Colonic mucosa (tissue), 4 donors: Measurements from ENCODE around the gene PCNX2. TPM values are rescaled to one million over a fixed set of nuclear protein-coding genes. Genes with fewer than 3 reads are reported as not detected.
"Not testable (repeated sequence)": the region's sequence is repeated elsewhere in the genome, so short reads cannot be mapped to it uniquely, and the experiment has no call there.

Source experiments
- DNase-seq: peaks from one replicate; pipeline ENCODE4 v3.0.0-alpha.2; 2020
- H3K27ac ChIP-seq: fragments of 200-600 bp; one replicate; pipeline ENCODE4 v1.8.0; 2021
- H3K27me3 ChIP-seq: fragments of 200-600 bp; one replicate; pipeline ENCODE4 v1.8.0; 2021
- H3K36me3 ChIP-seq: fragments of 200-600 bp; one replicate; pipeline ENCODE4 v1.8.0; 2021
- H3K4me1 ChIP-seq: fragments of 200-600 bp; one replicate; pipeline ENCODE4 v1.8.0; 2021; ENCODE audit warnings: mild to moderate bottlenecking
- H3K4me3 ChIP-seq: fragments of 200-600 bp; one replicate; pipeline ENCODE4 v1.8.0; 2021
- H3K9ac ChIP-seq, 2 donors: one replicate each; pipeline ENCODE4 v1.7.0; 2013; ENCODE audit warnings: control low read depth in 2 of 2, low read depth in 2 of 2, low read length in 2 of 2
- H3K9me3 ChIP-seq: fragments of 200-600 bp; one replicate; pipeline ENCODE4 v1.8.0; 2021
- intact Hi-C: fragments of 100-400 bp; cut with DNase I; formaldehyde crosslinking; loops from one replicate; pipeline ENCODE4 v1.14.1; 2022
- total RNA-seq, 2 donors: library from RNA; stranded (reverse); fragmentation: NEBNext Ultra II Directional in 1 of 2; extraction: Animal tissue kit (Norgen Biotek cat#: 25700) in 1 of 2; gene quantifications; one replicate each; pipeline ENCODE4 v1.2.1, GENCODE V29; 2021
- TF ChIP-seq, protein P1 (sequence below): fragments of 200-600 bp; IDR thresholded peaks from one replicate; pipeline ENCODE4 v1.8.0; 2022; ENCODE audit warnings: antibody characterized with exemption, mild to moderate bottlenecking
- donor health status: healthy.
- donor health status: DM: no; HTN: no; CAD: no.
- donor health status: DM: no; HTN: no; CAD: no.

The PCNX2 gene
- total RNA-seq, 2 donors from 2014 or later = 5.4 to 6.7 TPM

DNA sequence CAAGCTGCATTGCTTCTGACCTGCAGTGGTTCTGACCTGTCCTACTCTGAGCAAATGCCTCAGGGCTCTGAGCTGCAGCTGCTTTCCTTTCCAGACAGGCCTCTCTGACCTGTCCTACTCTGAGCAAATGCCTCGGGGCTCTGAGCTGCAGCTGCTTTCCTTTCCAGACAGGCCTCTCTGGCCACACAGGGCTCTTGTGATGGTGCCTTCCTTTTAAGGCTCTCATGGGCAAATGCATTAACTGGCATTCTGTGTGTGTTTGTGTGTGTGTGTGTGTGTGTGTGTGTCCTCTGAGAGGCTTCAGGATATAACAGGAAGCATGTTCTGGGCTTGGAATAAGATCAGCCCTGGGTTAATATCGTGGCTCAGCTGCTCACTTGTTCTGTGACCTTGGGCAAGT is 213.8 kb downstream of the PCNX2 start:
- H3K36me3 ChIP-seq = no peaks in the 10 kb centered on the region
- H3K27me3 ChIP-seq = no peaks in the 10 kb centered on the region
- no peaks in the 10 kb centered on the region for H3K9me3 ChIP-seq
- no peak overlapping the region for H3K27ac ChIP-seq
- H3K4me3 ChIP-seq = no peak overlapping the region
- intact Hi-C loops = no loop called here
- H3K4me1 ChIP-seq = no peaks in the 10 kb centered on the region
- no peak overlapping the region for H3K9ac ChIP-seq
- DNase-seq = no peak
- TF ChIP-seq, protein P1, sequence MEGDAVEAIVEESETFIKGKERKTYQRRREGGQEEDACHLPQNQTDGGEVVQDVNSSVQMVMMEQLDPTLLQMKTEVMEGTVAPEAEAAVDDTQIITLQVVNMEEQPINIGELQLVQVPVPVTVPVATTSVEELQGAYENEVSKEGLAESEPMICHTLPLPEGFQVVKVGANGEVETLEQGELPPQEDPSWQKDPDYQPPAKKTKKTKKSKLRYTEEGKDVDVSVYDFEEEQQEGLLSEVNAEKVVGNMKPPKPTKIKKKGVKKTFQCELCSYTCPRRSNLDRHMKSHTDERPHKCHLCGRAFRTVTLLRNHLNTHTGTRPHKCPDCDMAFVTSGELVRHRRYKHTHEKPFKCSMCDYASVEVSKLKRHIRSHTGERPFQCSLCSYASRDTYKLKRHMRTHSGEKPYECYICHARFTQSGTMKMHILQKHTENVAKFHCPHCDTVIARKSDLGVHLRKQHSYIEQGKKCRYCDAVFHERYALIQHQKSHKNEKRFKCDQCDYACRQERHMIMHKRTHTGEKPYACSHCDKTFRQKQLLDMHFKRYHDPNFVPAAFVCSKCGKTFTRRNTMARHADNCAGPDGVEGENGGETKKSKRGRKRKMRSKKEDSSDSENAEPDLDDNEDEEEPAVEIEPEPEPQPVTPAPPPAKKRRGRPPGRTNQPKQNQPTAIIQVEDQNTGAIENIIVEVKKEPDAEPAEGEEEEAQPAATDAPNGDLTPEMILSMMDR = no peak

DNA sequence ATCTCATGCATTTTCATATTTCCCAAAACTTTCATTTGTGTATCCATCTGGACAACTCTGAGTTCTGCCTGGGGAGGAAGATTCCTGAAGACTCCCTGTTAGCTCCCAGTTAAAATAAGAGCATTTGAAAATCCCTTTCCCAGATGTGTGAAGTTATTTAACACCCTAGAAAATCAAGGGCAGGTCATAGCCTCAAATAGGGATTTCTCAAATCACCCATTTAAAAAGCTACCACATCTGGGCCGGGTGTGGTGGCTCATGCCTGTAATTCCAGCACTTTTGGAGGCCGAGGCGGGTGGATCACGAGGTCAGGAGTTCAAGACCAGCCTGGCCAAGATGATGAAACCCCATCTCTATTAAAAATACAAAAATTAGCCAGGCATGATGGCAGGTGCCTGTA is 214.7 kb downstream of the PCNX2 start:
- H3K36me3 ChIP-seq, intact Hi-C loops, H3K9ac ChIP-seq, H3K9me3 ChIP-seq, H3K4me3 ChIP-seq, H3K27ac ChIP-seq, H3K4me1 ChIP-seq, DNase-seq, H3K27me3 ChIP-seq: not testable (repeated sequence)

DNA sequence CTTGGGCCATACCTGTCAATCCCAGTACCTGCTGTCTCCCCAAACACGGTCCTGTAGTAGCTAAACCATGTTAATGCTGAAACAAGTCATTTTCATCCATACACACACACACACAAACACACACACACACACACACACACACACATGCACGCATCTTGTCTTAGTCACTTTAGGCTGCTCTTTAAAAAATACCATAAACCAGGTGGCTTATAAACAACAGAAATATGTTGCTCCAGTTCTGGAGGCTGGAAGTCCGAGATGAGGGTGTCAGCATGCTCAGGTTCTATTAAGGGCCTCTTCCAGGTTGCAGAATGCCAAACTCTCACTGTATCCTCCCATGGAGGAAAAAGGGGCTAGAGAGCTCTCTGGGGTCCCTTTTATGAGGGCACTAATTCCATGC is 215.2 kb downstream of the PCNX2 start:
- no peak overlapping the region for H3K4me3 ChIP-seq
- H3K36me3 ChIP-seq = no peaks in the 10 kb centered on the region
- no peaks in the 10 kb centered on the region for H3K4me1 ChIP-seq
- no peaks in the 10 kb centered on the region for H3K27me3 ChIP-seq
- H3K9ac ChIP-seq = no peak overlapping the region
- DNase-seq = no peak
- TF ChIP-seq, protein P1 = no peak
- H3K9me3 ChIP-seq = no peaks in the 10 kb centered on the region
- H3K27ac ChIP-seq = no peak overlapping the region
- intact Hi-C loops = no loop called here

DNA sequence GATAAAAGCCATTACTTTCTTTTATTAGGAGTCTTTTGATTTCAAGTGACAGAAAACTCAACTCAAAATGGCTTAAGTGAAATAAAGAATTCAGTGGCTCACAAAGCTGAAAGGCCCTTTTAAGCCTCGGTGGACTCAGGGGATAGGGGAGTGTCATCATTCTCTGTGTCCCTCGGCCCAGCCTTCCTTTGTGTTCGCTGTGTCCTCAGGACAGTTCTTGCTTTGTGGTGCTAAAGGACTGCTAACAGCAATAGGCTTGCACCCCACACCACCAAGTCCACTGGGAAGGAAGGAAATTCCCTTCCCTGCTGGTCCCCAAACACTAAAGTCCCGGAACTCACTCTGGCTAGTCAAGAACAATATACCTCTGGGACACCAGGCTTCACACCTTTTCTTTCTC is 216.0 kb downstream of the PCNX2 start:
- Histone ChIP-seq H3K9ac (no peak overlapping the region), H3K9me3 (no peaks in the 10 kb centered on the region), H3K4me3 (no peak overlapping the region), H3K27ac (no peak overlapping the region), H3K4me1 (no peaks in the 10 kb centered on the region), H3K27me3 (no peaks in the 10 kb centered on the region), H3K36me3 (no peaks in the 10 kb centered on the region)
- no peak for DNase-seq
- TF ChIP-seq, protein P1 = no peak
- intact Hi-C loops = no loop called here

DNA sequence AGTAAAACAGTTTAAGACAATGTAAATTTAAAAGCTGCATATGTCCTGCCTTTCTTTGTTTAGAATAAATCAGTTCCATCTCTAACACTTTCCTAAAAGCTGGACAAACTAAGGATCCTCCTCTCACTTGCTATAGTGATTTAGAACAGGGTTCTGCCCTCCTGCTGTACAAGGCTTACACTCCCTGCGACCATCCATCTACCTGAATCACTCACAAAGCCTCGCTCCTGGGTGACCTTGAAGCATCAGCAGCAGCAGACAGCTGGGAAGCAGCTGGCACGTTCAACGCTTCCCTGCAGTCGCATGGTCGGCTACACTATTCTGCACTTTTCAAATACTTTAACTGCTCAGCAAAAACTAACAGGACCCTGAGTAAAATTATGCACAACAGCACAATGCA is 217.1 kb downstream of the PCNX2 start:
- Histone ChIP-seq H3K27me3 (no peaks in the 10 kb centered on the region), H3K4me1 (no peaks in the 10 kb centered on the region), H3K36me3 (no peaks in the 10 kb centered on the region), H3K4me3 (no peak overlapping the region), H3K9me3 (no peaks in the 10 kb centered on the region), H3K9ac (no peak overlapping the region), H3K27ac (no peak overlapping the region)
- TF ChIP-seq, protein P1 = no peak
- no peak for DNase-seq
- intact Hi-C loops = no loop called here

DNA sequence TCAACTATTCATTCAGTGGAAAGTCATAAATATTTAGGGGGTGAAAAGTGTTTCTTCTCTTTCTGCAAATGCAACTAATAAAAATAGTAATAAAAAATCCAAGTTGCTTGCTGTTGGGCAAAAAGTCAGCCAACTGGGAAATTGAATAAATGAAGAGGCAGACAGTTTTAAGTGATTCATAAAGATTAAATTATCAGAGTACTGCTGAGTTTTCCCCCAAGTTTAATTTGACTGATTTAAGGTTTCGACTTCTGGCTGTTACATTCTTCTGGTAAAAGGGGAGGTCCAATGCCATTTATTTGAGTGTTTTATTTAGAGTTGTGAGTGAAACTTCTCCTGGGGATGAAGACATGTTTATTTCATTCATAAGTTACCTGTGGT is 219.6 kb downstream of the PCNX2 start:
- intact Hi-C loops = no loop called here
- Histone ChIP-seq H3K4me3 (no peak overlapping the region), H3K9ac (no peak overlapping the region), H3K36me3 (no peaks in the 10 kb centered on the region), H3K9me3 (no peaks in the 10 kb centered on the region), H3K4me1 (no peaks in the 10 kb centered on the region), H3K27me3 (no peaks in the 10 kb centered on the region), H3K27ac (no peak overlapping the region)
- TF ChIP-seq, protein P1 = no peak
- DNase-seq = no peak
